Activated CD4-positive, alpha-beta T cell treated with anti-CD3 and anti-CD28 coated beads for 36 hours (primary cell): ENCODE measurements around the gene PTPRK. TPM values are rescaled to one million over a fixed set of nuclear protein-coding genes. Genes with fewer than 3 reads are reported as not detected.

Experiments
- ATAC-seq: fragments of 200-7000 bp; cut with Tn5 transposase; one replicate; pipeline ENCODE4 v1.10.0; 2021; ENCODE audit warnings: mild to moderate bottlenecking, moderate library complexity
- CTCF ChIA-PET: fragments of 350-600 bp; sonication (Branson Sonifier 250); formaldehyde crosslinking; loops from one replicate; lab custom pipeline; 2021; ENCODE audit warnings: antibody characterized with exemption; lab: Charles Lee
- POLR2A ChIA-PET: fragments of 350-600 bp; sonication (Branson Sonifier 250); formaldehyde crosslinking; loops from one replicate; lab custom pipeline; 2021; ENCODE audit warnings: antibody characterized with exemption, inconsistent platforms; lab: Charles Lee
- DNase-seq: peaks from one replicate; pipeline ENCODE4 v3.0.0-alpha.2; 2020
- H3K27ac Mint-ChIP-seq: one replicate; pipeline ENCODE4 v1.8.0; 2021; ENCODE audit warnings: mixed read lengths
- H3K27me3 Mint-ChIP-seq: one replicate; pipeline ENCODE4 v1.8.0; 2021; ENCODE audit warnings: mixed read lengths
- H3K36me3 Mint-ChIP-seq: one replicate; pipeline ENCODE4 v1.8.0; 2021; ENCODE audit warnings: low read depth, mixed read lengths
- H3K4me1 Mint-ChIP-seq: one replicate; pipeline ENCODE4 v1.8.0; 2021; ENCODE audit warnings: mixed read lengths
- H3K4me3 Mint-ChIP-seq: one replicate; pipeline ENCODE4 v1.8.0; 2021; ENCODE audit warnings: mild to moderate bottlenecking, moderate library complexity, mixed read lengths
- H3K9me3 Mint-ChIP-seq: one replicate; pipeline ENCODE4 v1.8.0; 2021; ENCODE audit warnings: low read depth, mixed read lengths
- intact Hi-C, 2 experiments: fragments of 100-400 bp; cut with DNase I in 1 of 2; cut with micrococcal nuclease in 1 of 2; formaldehyde crosslinking; loops; one replicate each; pipeline versions ENCODE4 v1.14.2 to v1.15.1; 2022 to 2024; cut with DNase I, micrococcal nuclease
- total RNA-seq, 2 experiments: library from RNA; stranded (reverse); gene quantifications; one replicate each; pipeline ENCODE4 v1.2.3, GENCODE V29; 2021

The PTPRK gene
- total RNA-seq, 2 experiments from 2014 or later = 4.1 to 5.0 TPM

GRCh38 chr6:128515550-128516513, 4.6 kb downstream of the PTPRK start:
- CTCF ChIA-PET = interaction anchor here (0.9 to 1.2 kb wide), 2 partner anchors 16 to 660 kb away, joined by 3 to 4 read pairs; no protein-coding TSS in a partner anchor
- Mint-ChIP-seq H3K27me3 (peaks cover 31% of the 10 kb centered on the region), H3K4me3 (no peak overlapping the region), H3K4me1 (peaks cover 14% of the 10 kb centered on the region), H3K27ac (no peak overlapping the region), H3K36me3 (no peaks in the 10 kb centered on the region), H3K9me3 (no peaks in the 10 kb centered on the region)
- no peak for ATAC-seq
- DNase-seq = no peak
- POLR2A ChIA-PET = no interaction called here
- intact Hi-C loops = loop anchor here in 1 of 2 experiments (5.0 kb wide), 2 partner anchors 216 to 259 kb away; no protein-coding TSS in a partner anchor

DNA sequence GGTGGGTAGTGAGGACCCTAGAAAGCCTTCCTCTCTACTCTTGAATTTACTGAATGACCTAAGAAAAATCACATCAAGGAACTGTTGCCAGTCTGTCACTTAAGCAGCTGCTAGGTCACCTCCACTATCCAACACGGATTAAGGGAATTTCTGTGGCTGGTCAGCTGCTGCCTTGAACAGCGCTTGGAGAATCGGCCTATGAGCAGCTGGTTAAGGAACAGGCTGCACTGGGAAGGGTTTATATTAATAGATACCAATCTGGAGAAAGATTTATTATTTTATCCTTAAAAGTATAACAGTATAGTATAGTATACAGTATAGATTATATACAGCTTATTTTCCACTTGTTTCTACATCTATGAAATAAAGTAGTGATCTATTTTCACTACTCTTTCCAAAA, 6.5 kb downstream of the PTPRK start:
- ChIA-PET POLR2A (no interaction called here), CTCF (interaction anchor here (1.7 kb wide), 1 partner anchor 12 kb away, joined by 3 read pairs; no protein-coding TSS in a partner anchor)
- peaks cover 31% of the 10 kb centered on the region for H3K27me3 Mint-ChIP-seq
- intact Hi-C loops = no loop called here
- ATAC-seq (no peak), DNase-seq (no peak)
- H3K36me3 Mint-ChIP-seq = no peaks in the 10 kb centered on the region
- H3K4me1 Mint-ChIP-seq = peaks cover 10% of the 10 kb centered on the region
- no peak overlapping the region for H3K4me3 Mint-ChIP-seq
- H3K27ac Mint-ChIP-seq = no peak overlapping the region
- no peaks in the 10 kb centered on the region for H3K9me3 Mint-ChIP-seq

GRCh38 chr6:128512296-128512695, 8.1 kb downstream of the PTPRK start:
- intact Hi-C loops = no loop called here
- H3K4me1 Mint-ChIP-seq = peaks cover under 1% of the 10 kb centered on the region
- CTCF ChIA-PET = interaction anchor here (0.6 to 1.7 kb wide), 4 partner anchors 10 to 657 kb away, joined by 3 to 4 read pairs (median 3); no protein-coding TSS in a partner anchor
- peaks cover 23% of the 10 kb centered on the region for H3K27me3 Mint-ChIP-seq
- ATAC-seq (no peak), DNase-seq (no peak)
- POLR2A ChIA-PET = no interaction called here
- H3K4me3 Mint-ChIP-seq = no peak overlapping the region
- no peaks in the 10 kb centered on the region for H3K36me3 Mint-ChIP-seq
- no peak overlapping the region for H3K27ac Mint-ChIP-seq
- H3K9me3 Mint-ChIP-seq = no peaks in the 10 kb centered on the region

DNA sequence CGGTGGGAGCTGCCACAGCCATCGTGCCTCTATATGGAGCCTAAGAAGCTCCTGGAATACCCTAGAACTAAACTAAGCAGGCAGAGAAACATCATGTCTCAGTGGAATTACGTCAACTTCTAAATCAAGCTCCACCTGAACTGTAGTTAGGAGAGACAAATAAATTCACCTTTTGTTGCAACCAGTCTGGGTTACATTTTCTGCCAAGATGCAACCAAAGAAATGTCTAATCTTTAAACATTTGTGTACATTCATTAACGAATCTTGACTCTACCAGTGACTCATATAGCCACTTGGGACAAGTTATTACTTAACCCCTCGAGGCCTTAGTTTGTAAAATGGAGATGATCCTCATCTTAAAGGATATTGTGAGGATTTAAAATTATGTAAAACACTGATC, 8.9 kb downstream of the PTPRK start:
- DNase-seq (no peak), ATAC-seq (no peak)
- Mint-ChIP-seq H3K27ac (no peak overlapping the region), H3K36me3 (no peaks in the 10 kb centered on the region), H3K4me1 (no peaks in the 10 kb centered on the region), H3K9me3 (no peaks in the 10 kb centered on the region), H3K4me3 (no peak overlapping the region), H3K27me3 (peaks cover 18% of the 10 kb centered on the region)
- ChIA-PET POLR2A (no interaction called here), CTCF (interaction anchor here (0.6 kb wide), 1 partner anchor 859 kb away, joined by 3 read pairs; no protein-coding TSS in a partner anchor)
- intact Hi-C loops = no loop called here

DNA sequence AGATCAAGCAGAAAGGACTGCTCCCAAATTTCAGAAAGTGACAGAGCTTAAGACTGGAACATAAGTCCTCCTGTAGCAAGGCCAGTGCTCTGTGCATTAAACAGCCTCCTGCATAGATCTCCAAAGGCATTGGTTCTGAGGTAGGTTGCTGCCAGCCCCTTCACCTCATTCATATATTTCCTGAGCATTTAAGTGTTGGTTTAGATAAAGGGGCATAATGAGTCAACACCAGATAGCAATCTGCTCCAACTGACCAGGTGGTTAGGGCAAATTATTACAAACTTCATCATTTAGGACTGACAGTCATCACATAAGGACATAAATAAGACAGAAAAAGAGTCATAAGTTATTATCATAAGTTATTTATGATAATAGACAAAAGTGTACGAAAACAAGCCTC, 10.7 kb downstream of the PTPRK start:
- Mint-ChIP-seq H3K27ac (no peak overlapping the region), H3K36me3 (no peaks in the 10 kb centered on the region), H3K9me3 (no peaks in the 10 kb centered on the region), H3K4me3 (no peak overlapping the region), H3K4me1 (no peaks in the 10 kb centered on the region), H3K27me3 (peaks cover 14% of the 10 kb centered on the region)
- DNase-seq (no peak), ATAC-seq (no peak)
- POLR2A ChIA-PET = no interaction called here
- CTCF ChIA-PET = interaction anchor here (0.9 kb wide), 1 partner anchor 485 kb away, joined by 3 read pairs; no protein-coding TSS in a partner anchor
- intact Hi-C loops = no loop called here

GRCh38 chr6:128508588-128509296, 11.7 kb downstream of the PTPRK start:
- CTCF ChIA-PET = interaction anchor here (0.6 to 1.0 kb wide), 3 partner anchors 11 to 666 kb away, joined by 3 to 4 read pairs (median 3); no protein-coding TSS in a partner anchor
- DNase-seq (no peak), ATAC-seq (no peak)
- intact Hi-C loops = no loop called here
- POLR2A ChIA-PET = no interaction called here
- Mint-ChIP-seq H3K4me3 (no peak overlapping the region), H3K4me1 (no peaks in the 10 kb centered on the region), H3K27ac (no peak overlapping the region), H3K9me3 (no peaks in the 10 kb centered on the region), H3K36me3 (no peaks in the 10 kb centered on the region), H3K27me3 (peaks cover 9% of the 10 kb centered on the region)

GRCh38 chr6:128507337-128508310, 12.8 kb downstream of the PTPRK start:
- H3K4me1 Mint-ChIP-seq = no peaks in the 10 kb centered on the region
- intact Hi-C loops = no loop called here
- H3K9me3 Mint-ChIP-seq = no peaks in the 10 kb centered on the region
- peaks cover 6% of the 10 kb centered on the region for H3K27me3 Mint-ChIP-seq
- H3K4me3 Mint-ChIP-seq = no peak overlapping the region
- no peaks in the 10 kb centered on the region for H3K36me3 Mint-ChIP-seq
- ChIA-PET CTCF (interaction anchor here (0.6 to 1.0 kb wide), 2 partner anchors 12 to 871 kb away, joined by 3 read pairs; no protein-coding TSS in a partner anchor), POLR2A (no interaction called here)
- ATAC-seq (no peak), DNase-seq (no peak)
- no peak overlapping the region for H3K27ac Mint-ChIP-seq

DNA sequence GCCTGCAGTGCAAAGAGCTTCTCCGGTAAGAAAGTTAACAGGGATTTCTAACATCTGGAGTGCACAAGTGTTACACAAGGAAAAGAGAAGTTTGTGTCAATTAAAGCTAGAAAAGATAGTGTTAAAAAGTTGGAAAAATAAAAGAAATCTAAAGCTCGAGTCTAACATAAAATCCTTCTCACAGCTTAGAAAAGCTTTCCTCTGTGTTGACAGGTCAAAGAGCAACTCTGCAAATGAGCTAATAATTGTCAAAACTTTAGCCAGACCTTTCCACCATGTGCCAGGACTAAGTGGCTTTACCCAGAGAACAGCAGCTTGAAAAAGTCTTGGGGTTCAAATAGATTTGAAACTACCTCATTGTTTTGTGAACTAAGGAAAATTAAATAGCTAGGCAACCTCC, 14.8 kb downstream of the PTPRK start:
- Mint-ChIP-seq H3K9me3 (no peaks in the 10 kb centered on the region), H3K27ac (no peak overlapping the region)
- intact Hi-C loops = no loop called here

DNA sequence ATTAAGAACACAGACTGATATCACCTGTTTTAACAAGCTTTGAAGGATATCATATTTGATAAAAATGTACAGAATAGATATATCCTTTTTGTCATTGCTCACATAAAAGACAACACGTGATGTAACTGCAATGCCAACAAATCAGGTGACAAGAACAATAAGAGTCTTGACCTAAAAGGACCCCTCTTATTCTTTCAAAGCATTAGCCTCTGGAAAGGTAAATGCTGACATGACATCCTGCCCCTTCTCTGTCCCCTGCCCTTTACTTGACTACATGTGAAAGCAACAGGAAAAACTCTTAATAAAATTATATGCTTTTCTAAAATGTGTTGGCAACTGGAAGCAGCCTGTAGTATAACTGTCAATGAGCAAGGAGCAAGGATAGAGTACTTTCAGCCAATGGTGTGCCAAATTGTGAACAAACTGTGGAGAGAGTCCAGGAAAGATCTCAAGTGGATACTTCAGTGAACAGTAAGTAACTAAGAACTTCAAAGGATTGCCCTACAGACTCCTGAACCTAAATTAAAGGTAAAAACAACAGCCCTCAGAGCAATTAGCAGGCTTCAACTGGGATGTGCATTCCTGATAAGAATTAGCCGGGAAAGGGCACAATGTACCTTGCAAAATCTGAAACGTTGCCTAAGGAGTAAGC, 16.3 kb downstream of the PTPRK start:
- intact Hi-C loops = no loop called here
- Mint-ChIP-seq H3K9me3 (no peaks in the 10 kb centered on the region), H3K27me3 (peaks cover 2% of the 10 kb centered on the region), H3K36me3 (no peaks in the 10 kb centered on the region), H3K27ac (no peak overlapping the region), H3K4me1 (no peaks in the 10 kb centered on the region), H3K4me3 (no peak overlapping the region)
- ATAC-seq (no peak), DNase-seq (no peak)
- ChIA-PET CTCF (no interaction called here), POLR2A (no interaction called here)

More for the DNA sequence above, 14.8 kb downstream of the PTPRK start:
- ATAC-seq = no peak
- Mint-ChIP-seq H3K36me3 (no peaks in the 10 kb centered on the region), H3K27me3 (peaks cover 3% of the 10 kb centered on the region), H3K4me1 (no peaks in the 10 kb centered on the region), H3K4me3 (no peak overlapping the region)
- CTCF ChIA-PET = no interaction called here
- POLR2A ChIA-PET = no interaction called here
- DNase-seq = no peak
